HepG2 (cell line): ENCODE data around the gene LEMD1. TPM values are rescaled to one million over a fixed set of nuclear protein-coding genes. Genes with fewer than 3 reads are reported as not detected.

Experiments
- ATAC-seq: fragments of 200-7000 bp; cut with Tn5 transposase; 3 replicates; pipeline ENCODE4 v1.9.1; 2020; ENCODE audit warnings: mild to moderate bottlenecking, moderate library complexity
- BruUV-seq: library from RNA; stranded (reverse); fragments of 400-500 nt; replicated peaks from 2 replicates; lab custom pipeline; 2021; lab: Mats Ljungman, UMichigan
- CTCF ChIA-PET: fragments of 300-600 bp; formaldehyde crosslinking; extraction: SDS; loops from one replicate; lab custom pipeline; 2021; ENCODE audit warnings: low total read pairs, inconsistent platforms, low intra/inter-chr PET ratio; lab: Yijun Ruan, JAX
- POLR2A ChIA-PET: fragments of 350-600 bp; sonication (Branson Sonifier 250); formaldehyde crosslinking; loops from one replicate; lab custom pipeline; 2020; ENCODE audit warnings: antibody characterized with exemption, inconsistent platforms; lab: Yijun Ruan, JAX
- DNase-seq: peaks from one replicate; pipeline ENCODE4 v3.0.0-alpha.2; 2015; ENCODE audit warnings: low spot score
- FAIRE-seq: peaks from 3 replicates; lab custom pipeline; 2011; peaks lifted over from hg19 to GRCh38; lab: Jason Lieb, UNC
- H2AFZ ChIP-seq: one replicate; pipeline ENCODE4 v1.6.1; 2011; ENCODE audit warnings: low read length, inconsistent platforms
- H3K27ac ChIP-seq: fragments of 300-600 bp; 3 replicates; pipeline ENCODE4 v1.8.0; 2011; ENCODE audit warnings: mixed run types, mild to moderate bottlenecking, mixed read lengths, low read length, inconsistent platforms; ENCODE audit not compliant: insufficient read depth; ENCODE audit errors: extremely low read length
- H3K27me3 ChIP-seq, 2 experiments: fragments of 200-600 bp in 1 of 2; 2 replicates in 1 of 2; 3 replicates in 1 of 2; pipeline versions ENCODE4 v1.6.0 to v1.8.0; 2011; ENCODE audit warnings: low read length in 2 of 2, mild to moderate bottlenecking in 2 of 2, moderate library complexity in 2 of 2, inconsistent platforms in 1 of 2; ENCODE audit not compliant: insufficient read depth in 2 of 2, control insufficient read depth in 1 of 2
- H3K36me3 ChIP-seq, 2 experiments: fragments of 200-600 bp in 1 of 2; replicated peaks in 1 of 2; 2 replicates in 1 of 2; 3 replicates in 1 of 2; pipeline versions ENCODE4 v1.5.1 to v1.8.0; 2011; ENCODE audit warnings: low read length in 2 of 2, inconsistent platforms in 1 of 2; ENCODE audit not compliant: insufficient read depth in 2 of 2, control insufficient read depth in 1 of 2
- H3K4me1 ChIP-seq: 2 replicates; pipeline ENCODE4 v1.5.1; 2012; ENCODE audit warnings: low read length, inconsistent platforms; ENCODE audit not compliant: insufficient read depth
- H3K4me2 ChIP-seq: 2 replicates; pipeline ENCODE4 v1.6.0; 2011; ENCODE audit warnings: low read depth, low read length, inconsistent platforms
- H3K4me3 ChIP-seq, 3 experiments: fragments of 200-600 bp in 1 of 3; sonication (generic), shearing (Covaris generic) in 1 of 3; replicated peaks in 1 of 3; 2 replicates each; pipeline ENCODE4 v1.5.1; 2011 to 2016; ENCODE audit warnings: low read length in 3 of 3, inconsistent platforms in 2 of 3, low read depth in 2 of 3, mild to moderate bottlenecking in 2 of 3, control low read depth in 1 of 3, mixed read lengths in 1 of 3; ENCODE audit not compliant: insufficient read depth in 1 of 3
- H3K79me2 ChIP-seq: one replicate; pipeline ENCODE4 v1.6.1; 2011; ENCODE audit warnings: low read length, inconsistent platforms; ENCODE audit not compliant: insufficient read depth
- H3K9ac ChIP-seq: 2 replicates; pipeline ENCODE4 v1.6.0; 2011; ENCODE audit warnings: mild to moderate bottlenecking, low read depth, low read length, inconsistent platforms; ENCODE audit not compliant: insufficient read depth
- H3K9me3 ChIP-seq: 2 replicates; pipeline ENCODE4 v1.5.1; 2012; ENCODE audit warnings: mild to moderate bottlenecking, low read length
- H4K20me1 ChIP-seq: 2 replicates; pipeline ENCODE4 v1.6.0; 2011; ENCODE audit warnings: inconsistent platforms, mild to moderate bottlenecking, low read length, moderate library complexity; ENCODE audit not compliant: insufficient read depth
- ATRX ChIP-seq: sonication (generic); formaldehyde crosslinking; IDR thresholded peaks from 2 replicates; pipeline ENCODE4 v1.4.0; 2020; ENCODE audit warnings: missing genetic modification reagents, borderline replicate concordance
- BRD4 ChIP-seq: sonication (generic); formaldehyde crosslinking; IDR thresholded peaks from 2 replicates; pipeline ENCODE4 v1.4.0; 2020; ENCODE audit warnings: missing genetic modification reagents
- DR1 ChIP-seq: sonication (generic); formaldehyde crosslinking; IDR thresholded peaks from 2 replicates; pipeline ENCODE4 v1.8.0; 2021; ENCODE audit warnings: mild to moderate bottlenecking, missing genetic modification reagents, inconsistent platforms
- HMG20B ChIP-seq: conservative IDR thresholded peaks from 2 replicates; pipeline ENCODE4 v1.6.1; 2016; ENCODE audit warnings: missing genetic modification reagents, missing compliant biosample characterization
- MIER3 ChIP-seq: IDR thresholded peaks from 2 replicates; pipeline ENCODE4 v1.6.1; 2016; ENCODE audit warnings: missing compliant biosample characterization, borderline replicate concordance
- NONO ChIP-seq, 2 experiments: fragments of 450-650 bp in 1 of 2; sonication (generic) in 1 of 2; formaldehyde crosslinking in 1 of 2; IDR thresholded peaks in 1 of 2; conservative IDR thresholded peaks in 1 of 2; 2 replicates each; pipeline versions ENCODE4 v1.6.1 to v1.8.0; 2017 to 2022; ENCODE audit warnings: mild to moderate bottlenecking in 1 of 2, missing genetic modification reagents in 1 of 2, moderate library complexity in 1 of 2
- POLR2AphosphoS5 ChIP-seq: IDR thresholded peaks from 2 replicates; pipeline ENCODE4 v1.6.1; 2012; ENCODE audit warnings: low read depth, low read length
- RARG ChIP-seq: sonication (generic); formaldehyde crosslinking; IDR thresholded peaks from 2 replicates; pipeline ENCODE4 v1.4.0; 2020; ENCODE audit warnings: low read depth, mild to moderate bottlenecking, missing genetic modification reagents
- SUZ12 ChIP-seq: fragments of 150-350 bp; IDR thresholded peaks from 2 replicates; pipeline ENCODE4 v1.6.1; 2014; ENCODE audit warnings: low read depth, low read length
- TBP ChIP-seq: sonication (generic); formaldehyde crosslinking; IDR thresholded peaks from 2 replicates; pipeline ENCODE4 v1.5.0; 2020; ENCODE audit warnings: missing genetic modification reagents
- TEF ChIP-seq: sonication (generic); formaldehyde crosslinking; IDR thresholded peaks from 2 replicates; pipeline ENCODE4 v1.5.0; 2020; ENCODE audit warnings: missing genetic modification reagents
- YEATS2 ChIP-seq: sonication (generic); formaldehyde crosslinking; IDR thresholded peaks from 2 replicates; pipeline ENCODE4 v1.4.0; 2020; ENCODE audit warnings: missing genetic modification reagents, borderline replicate concordance
- ZBTB3 ChIP-seq: sonication (generic); formaldehyde crosslinking; IDR thresholded peaks from 2 replicates; pipeline ENCODE4 v1.4.0; 2020; ENCODE audit warnings: low read depth, mild to moderate bottlenecking, moderate library complexity, missing genetic modification reagents, borderline replicate concordance
- ZNF292 ChIP-seq: sonication (generic); formaldehyde crosslinking; IDR thresholded peaks from 2 replicates; pipeline ENCODE4 v1.8.1; 2022; ENCODE audit warnings: mild to moderate bottlenecking, low read depth, missing genetic modification reagents, borderline replicate concordance
- ZNF546 ChIP-seq: sonication (generic); formaldehyde crosslinking; conservative IDR thresholded peaks from 2 replicates; pipeline ENCODE4 v1.8.1; 2023; ENCODE audit warnings: mild to moderate bottlenecking, missing genetic modification reagents
- ZNF616 ChIP-seq: sonication (generic); formaldehyde crosslinking; IDR thresholded peaks from 2 replicates; pipeline ENCODE4 v1.5.0; 2020; ENCODE audit warnings: low read depth, mild to moderate bottlenecking, missing genetic modification reagents
- ZZZ3 ChIP-seq: sonication (generic); formaldehyde crosslinking; IDR thresholded peaks from 2 replicates; pipeline ENCODE4 v1.4.0; 2020; ENCODE audit warnings: missing genetic modification reagents, mild to moderate bottlenecking, borderline replicate concordance
- WGBS: methylation state at CpG from one replicate; pipeline ENCODE4 v1.1.6; 2017; ENCODE audit warnings: low lambda C conversion rate; 5-methylcytosine and 5-hydroxymethylcytosine counted together
- in situ Hi-C: cut with HindIII; loops from 2 replicates; pipeline ENCODE4 v1.10.0; 2017; ENCODE audit warnings: low pct_unique_long_range_greater_than_20kb; ENCODE audit not compliant: extremely low pct_ligation_motif_present
- intact Hi-C: fragments of 100-400 bp; cut with micrococcal nuclease; formaldehyde crosslinking; loops from one replicate; pipeline ENCODE4 v1.10.0; 2022; ENCODE audit not compliant: unreplicated experiment
- polyA plus RNA-seq, 8 experiments: library from polyadenylated mRNA; depleted of rRNA in 3 of 8; stranded (reverse) in 7 of 8; unstranded in 1 of 8; fragments of >200 nt; fragmentation: Illumina TruSeq in 4 of 8; extraction: Trizol in 4 of 8; gene quantifications; 2 replicates each; pipeline versions ENCODE4 v1.2.1 to v1.2.3, GENCODE V29; 2011 to 2016; ENCODE audit warnings: low read depth in 4 of 8, missing spikeins in 1 of 8, mixed read lengths in 1 of 8; ENCODE audit not compliant: insufficient read depth in 1 of 8
- total RNA-seq, 5 experiments: library from RNA; depleted of rRNA; stranded (reverse); fragments of >200 nt; fragmentation: Illumina TruSeq; extraction: Trizol; gene quantifications; 2 replicates each; pipeline ENCODE4 v1.2.3, GENCODE V29; 2016; ENCODE audit warnings: low read depth in 1 of 5
- TF ChIP-seq, protein P1 (sequence below): sonication (generic); formaldehyde crosslinking; IDR thresholded peaks from 2 replicates; pipeline ENCODE4 v1.8.1; 2023; ENCODE audit warnings: mild to moderate bottlenecking, missing genetic modification reagents, borderline replicate concordance
- TF ChIP-seq, protein P2 (sequence below): sonication (generic); formaldehyde crosslinking; IDR thresholded peaks from 2 replicates; pipeline ENCODE4 v1.4.0; 2020; ENCODE audit warnings: mild to moderate bottlenecking, missing genetic modification reagents, borderline replicate concordance

Gene LEMD1
- total and polyA plus RNA-seq, 2 of the 13 experiments (the other 11 are each of a cell fraction or from before 2014, with no cell fraction given) = 1.4 to 2.3 TPM

DNA sequence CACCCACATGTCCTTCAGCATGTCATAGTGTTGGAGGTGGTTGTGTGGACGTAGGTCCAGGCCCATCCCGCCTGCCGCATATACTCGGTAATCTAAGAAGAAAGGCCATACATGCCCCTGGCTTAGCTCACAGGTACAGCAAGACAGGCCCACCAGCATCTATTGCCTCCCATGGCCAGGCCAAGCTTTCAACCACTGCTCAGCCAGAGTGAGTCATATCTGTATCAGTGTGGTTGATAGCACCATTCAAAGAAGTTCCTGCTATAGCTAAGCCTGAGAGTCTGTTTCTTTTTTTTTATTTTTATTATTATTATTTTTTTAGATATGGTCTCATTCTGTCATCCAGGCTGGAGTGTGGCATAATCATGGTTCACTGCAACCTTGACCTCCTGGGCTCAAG lies 82.1 kb downstream of the LEMD1 start:
- TF ChIP-seq ATRX (no peak), NONO (IDR thresholded peaks at IDR 0.05) (no peak), NONO (CRISPR knock-in tag; conservative IDR thresholded peaks at IDR 0.05) (no peak), ZZZ3 (CRISPR knock-in tag) (no peak), TEF (CRISPR knock-in tag) (no peak), RARG (no peak), TBP (CRISPR knock-in tag) (no peak), MIER3 (CRISPR knock-in tag) (no peak), DR1 (CRISPR knock-in tag) (no peak), ZBTB3 (CRISPR knock-in tag) (no peak), HMG20B (CRISPR knock-in tag) (no peak), BRD4 (CRISPR knock-in tag) (no peak), ZNF292 (no peak), ZNF546 (no peak), SUZ12 (no peak), ZNF616 (no peak), YEATS2 (CRISPR knock-in tag) (no peak), POLR2AphosphoS5 (no peak)
- TF ChIP-seq, protein P1, sequence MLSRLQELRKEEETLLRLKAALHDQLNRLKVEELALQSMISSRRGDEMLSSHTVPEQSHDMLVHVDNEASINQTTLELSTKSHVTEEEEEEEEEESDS (CRISPR knock-in tag) = no peak
- TF ChIP-seq, protein P2, sequence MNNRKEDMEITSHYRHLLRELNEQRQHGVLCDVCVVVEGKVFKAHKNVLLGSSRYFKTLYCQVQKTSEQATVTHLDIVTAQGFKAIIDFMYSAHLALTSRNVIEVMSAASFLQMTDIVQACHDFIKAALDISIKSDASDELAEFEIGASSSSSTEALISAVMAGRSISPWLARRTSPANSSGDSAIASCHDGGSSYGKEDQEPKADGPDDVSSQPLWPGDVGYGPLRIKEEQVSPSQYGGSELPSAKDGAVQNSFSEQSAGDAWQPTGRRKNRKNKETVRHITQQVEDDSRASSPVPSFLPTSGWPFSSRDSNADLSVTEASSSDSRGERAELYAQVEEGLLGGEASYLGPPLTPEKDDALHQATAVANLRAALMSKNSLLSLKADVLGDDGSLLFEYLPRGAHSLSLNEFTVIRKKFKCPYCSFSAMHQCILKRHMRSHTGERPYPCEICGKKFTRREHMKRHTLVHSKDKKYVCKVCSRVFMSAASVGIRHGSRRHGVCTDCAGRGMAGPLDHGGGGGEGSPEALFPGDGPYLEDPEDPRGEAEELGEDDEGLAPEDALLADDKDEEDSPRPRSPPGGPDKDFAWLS (CRISPR knock-in tag) = no peak
- H3K9ac ChIP-seq = no peak overlapping the region
- H3K9me3 ChIP-seq = no peaks in the 10 kb centered on the region
- H3K4me3 ChIP-seq = no peak overlapping the region
- intact Hi-C loops = loop anchor here (5.0 to 10.0 kb wide), 2 partner anchors 115 to 148 kb away; partner anchors contain the start of gene BLACAT1
- CTCF ChIA-PET = no interaction called here
- H2AFZ ChIP-seq = no peak overlapping the region
- POLR2A ChIA-PET = no interaction called here
- H3K79me2 ChIP-seq = no peaks in the 10 kb centered on the region
- H3K4me1 ChIP-seq = peaks cover 7% of the 10 kb centered on the region
- no peak for FAIRE-seq
- no peaks in the 10 kb centered on the region for H3K36me3 ChIP-seq
- ATAC-seq = no peak
- BruUV-seq = no TSS peak
- WGBS = 60% methylated on average over 1 of the region's 4 CpGs
- H3K27ac ChIP-seq = no peak overlapping the region
- no peak overlapping the region for H3K4me2 ChIP-seq
- peaks cover 8 to 51% of the 10 kb centered on the region in 2 experiments for H3K27me3 ChIP-seq
- in situ Hi-C loops = loop anchor here (10.0 kb wide), 1 partner anchor 365 kb away; no protein-coding TSS in a partner anchor
- no peak for DNase-seq
- no peaks in the 10 kb centered on the region for H4K20me1 ChIP-seq
